Right lobe of liver (tissue), 4 donors: ENCODE results near the gene F8.

Source experiments
- POLR2A ChIP-seq: fragments of 450-650 bp; IDR thresholded peaks from one replicate; pipeline ENCODE4 v1.6.1; 2017; ENCODE audit warnings: antibody characterized with exemption, mild to moderate bottlenecking
- TF ChIP-seq, protein P1 (sequence below), 4 donors: fragments of 200-600 bp in 3 of 4; fragments of 450-650 bp in 1 of 4; IDR thresholded peaks; one replicate each; pipeline versions ENCODE4 v1.5.1 to v1.8.0; 2016 to 2022; ENCODE audit warnings: antibody characterized with exemption in 4 of 4, mild to moderate bottlenecking in 2 of 4
- donor health status: DM: no; HTN: no; CAD: no.
- donor health status: DM: no; HTN: no; CAD: no.
- donor health status: DM: no; HTN: yes; CAD: no.

DNA sequence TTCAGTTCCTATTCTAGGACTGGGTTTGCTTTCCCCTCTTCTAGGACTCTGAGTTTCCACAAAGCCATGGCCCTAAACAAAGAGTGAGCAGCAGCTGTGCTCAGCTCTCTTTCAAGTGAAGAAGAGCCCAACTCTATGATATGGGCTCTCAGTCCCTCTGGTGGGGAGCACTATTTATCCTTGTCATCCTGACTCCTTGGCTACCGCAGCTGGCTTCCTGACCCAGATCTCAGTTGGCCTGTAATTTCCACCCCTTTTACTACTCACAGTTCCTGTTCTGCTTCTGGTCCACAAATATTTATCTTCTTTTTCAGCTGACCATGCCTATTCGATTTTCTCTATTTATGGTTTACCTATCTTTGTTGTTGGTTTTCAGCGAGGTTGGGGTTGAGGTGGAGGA, 33.8 kb downstream of the F8 start:
- TF ChIP-seq POLR2A = no peak
- TF ChIP-seq, protein P1, sequence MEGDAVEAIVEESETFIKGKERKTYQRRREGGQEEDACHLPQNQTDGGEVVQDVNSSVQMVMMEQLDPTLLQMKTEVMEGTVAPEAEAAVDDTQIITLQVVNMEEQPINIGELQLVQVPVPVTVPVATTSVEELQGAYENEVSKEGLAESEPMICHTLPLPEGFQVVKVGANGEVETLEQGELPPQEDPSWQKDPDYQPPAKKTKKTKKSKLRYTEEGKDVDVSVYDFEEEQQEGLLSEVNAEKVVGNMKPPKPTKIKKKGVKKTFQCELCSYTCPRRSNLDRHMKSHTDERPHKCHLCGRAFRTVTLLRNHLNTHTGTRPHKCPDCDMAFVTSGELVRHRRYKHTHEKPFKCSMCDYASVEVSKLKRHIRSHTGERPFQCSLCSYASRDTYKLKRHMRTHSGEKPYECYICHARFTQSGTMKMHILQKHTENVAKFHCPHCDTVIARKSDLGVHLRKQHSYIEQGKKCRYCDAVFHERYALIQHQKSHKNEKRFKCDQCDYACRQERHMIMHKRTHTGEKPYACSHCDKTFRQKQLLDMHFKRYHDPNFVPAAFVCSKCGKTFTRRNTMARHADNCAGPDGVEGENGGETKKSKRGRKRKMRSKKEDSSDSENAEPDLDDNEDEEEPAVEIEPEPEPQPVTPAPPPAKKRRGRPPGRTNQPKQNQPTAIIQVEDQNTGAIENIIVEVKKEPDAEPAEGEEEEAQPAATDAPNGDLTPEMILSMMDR (IDR thresholded peaks at IDR 0.05) = no peak
